ENCODE measurements around the gene TPRA1.
A peak's percentile ranks its signal among the peaks of the same experiment; 100 is the strongest.

The TPRA1 gene

DNA sequence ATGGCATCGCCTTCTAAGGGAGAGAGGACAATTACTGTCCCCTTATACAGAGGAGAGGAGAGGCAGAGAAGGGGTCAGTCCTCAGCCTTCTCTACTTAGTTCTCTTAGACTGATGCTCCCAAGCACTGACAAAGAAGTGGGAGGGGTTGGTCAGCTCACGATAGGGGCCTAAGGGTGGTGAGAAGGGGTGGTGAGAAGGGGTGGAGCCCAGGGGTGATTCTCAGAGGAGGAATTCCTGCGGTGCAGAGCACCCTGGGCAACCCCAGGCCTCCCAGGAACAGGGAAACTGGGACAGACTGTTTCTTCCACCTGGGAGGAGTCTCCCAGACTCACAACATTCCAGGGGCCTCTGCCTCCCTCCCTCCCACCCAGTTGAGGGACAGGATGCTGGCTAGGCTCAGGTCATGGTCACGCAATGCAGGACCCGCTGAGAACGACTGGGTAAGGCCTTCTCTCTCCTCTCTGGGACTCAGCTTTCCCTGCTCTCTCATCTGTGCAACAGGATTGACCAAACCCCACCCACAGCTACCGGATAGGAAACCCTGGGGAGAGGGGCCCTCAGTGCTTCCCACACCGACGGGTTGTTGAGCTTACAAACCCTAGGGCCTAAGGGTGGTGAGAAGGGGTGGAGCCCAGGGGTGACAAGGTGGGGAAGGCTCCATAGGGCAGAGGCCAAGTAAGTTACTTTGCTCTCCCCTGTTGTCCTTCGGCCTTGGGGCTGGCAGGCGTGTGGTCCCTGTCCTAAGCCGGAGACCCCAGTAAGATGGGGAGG, 1.5 kb downstream of the TPRA1 start:
- DNase-seq = no peak

- no peak for DNase-seq
Observed at GRCh38 chr3:127587876-127588275, 2.7 kb downstream of the TPRA1 start.

- DNase-seq = no peak
Observed at GRCh38 chr3:127585813-127586413, 4.6 kb downstream of the TPRA1 start.

GRCh38 chr3:127585163-127585812, 5.2 kb downstream of the TPRA1 start:
- DNase-seq = no peak

DNA sequence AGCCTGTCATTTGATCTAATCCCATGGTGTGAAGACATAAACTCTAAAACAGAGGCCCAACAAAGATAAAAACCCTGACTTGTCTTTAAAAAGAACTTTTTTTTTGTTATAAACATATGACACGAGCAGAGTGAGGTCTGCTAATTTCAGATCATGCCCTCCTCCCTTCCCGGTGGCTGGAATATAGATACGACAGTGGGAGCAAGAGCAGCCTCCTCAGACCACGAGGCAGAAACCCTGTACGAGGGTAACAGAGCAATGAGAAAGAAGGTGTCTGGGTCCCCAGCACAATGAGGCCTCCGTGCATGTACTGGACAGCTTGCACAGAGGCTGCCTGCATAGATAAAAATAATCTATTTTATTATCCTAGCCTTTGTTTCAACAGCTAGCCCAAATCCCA, 5.8 kb downstream of the TPRA1 start:
- DNase-seq = no peak

- DNase-seq = no peak
Observed at GRCh38 chr3:127580327-127581060, 10.0 kb downstream of the TPRA1 start.

DNA sequence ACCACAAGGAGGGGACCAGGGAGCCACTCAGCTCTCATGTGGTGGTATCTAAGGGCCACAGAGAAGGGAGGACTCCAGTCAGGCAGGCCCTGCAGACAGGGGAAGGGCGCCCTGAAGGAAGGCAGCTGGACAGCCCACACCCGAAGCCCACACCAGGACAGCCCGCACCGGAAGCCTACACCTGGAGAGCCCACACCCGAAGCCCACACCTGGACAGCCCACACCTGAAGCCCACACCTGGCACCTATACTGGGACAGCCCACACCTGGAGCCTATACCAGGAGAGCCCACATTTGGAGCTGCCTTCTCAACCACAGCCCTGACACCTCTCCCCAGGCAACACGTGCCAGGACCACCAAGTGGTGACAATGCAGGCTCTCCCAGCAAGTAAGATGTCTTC, 11.7 kb downstream of the TPRA1 start:
- DNase-seq = no peak

GRCh38 chr3:127578168-127578567, 12.4 kb downstream of the TPRA1 start:
- DNase-seq = no peak

DNA sequence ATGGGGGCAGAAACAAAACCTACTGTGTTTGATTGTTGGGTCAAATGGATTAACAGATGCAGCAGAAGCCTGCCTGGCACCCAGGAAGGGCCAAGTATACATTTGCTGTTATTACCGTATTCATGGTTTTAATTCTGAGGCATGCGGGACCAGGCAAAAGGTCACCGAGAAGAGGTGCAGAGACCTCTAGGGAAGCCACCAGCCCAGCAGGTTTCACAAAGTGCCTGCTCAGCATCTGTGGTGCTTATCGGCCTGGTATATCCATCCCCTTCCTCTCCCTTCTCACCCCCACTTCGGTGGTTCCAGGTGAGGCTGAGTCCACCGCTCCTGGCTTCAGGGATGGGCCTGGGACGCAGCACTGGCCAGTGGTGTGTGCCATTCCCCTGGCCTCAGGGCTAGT, 13.1 kb downstream of the TPRA1 start:
- DNase-seq = no peak

DNA sequence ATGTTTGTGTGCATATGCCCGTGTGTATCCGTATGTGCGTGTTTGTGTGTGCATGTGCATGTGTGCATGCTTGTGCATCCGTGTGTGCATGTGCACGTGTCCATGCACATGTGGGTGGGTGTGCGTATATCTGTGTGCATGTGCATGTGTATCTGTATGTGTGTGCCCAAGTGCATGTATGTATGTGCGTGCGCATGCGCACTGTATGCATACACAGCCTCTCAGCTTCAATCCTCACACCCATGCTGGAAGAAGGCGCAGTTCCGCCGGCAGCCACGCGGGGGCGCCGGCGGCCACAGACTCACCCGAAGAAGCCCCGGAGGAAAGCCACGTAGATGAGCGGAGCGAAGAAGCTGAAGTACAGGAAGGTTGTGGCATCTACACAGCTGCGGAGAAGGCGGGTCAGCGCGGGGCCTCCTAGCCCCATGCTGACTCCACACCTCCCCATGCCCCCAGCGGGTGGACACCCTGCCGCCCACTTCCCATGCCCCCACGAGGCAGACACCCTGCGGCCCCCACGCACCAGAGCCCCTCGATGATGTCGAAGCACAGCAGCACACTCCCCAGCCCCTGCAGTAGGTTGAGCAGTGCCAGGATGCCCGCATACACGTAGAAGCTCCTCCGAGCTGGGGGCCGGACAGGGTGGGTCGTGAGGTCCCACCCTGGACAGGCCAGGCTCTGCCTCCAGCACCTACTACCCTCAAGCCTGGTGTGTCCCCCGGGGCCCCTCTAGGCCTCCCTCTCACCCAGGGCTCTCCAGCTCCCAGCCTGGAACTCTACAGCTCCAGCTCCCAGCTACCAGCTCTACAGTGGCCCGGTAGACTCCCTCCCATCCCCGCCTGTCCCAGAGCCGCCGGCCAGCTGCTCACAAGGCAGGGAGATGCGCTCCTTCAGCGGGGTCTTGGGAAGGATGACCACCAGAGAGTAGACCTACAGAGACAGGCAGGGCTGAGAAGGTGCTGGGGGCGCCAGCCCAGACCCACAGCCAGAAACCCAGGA, 15.4 kb downstream of the TPRA1 start:
- peak; percentile 77 for DNase-seq

- no peak for DNase-seq
Observed at GRCh38 chr3:127573912-127574311, 16.6 kb downstream of the TPRA1 start.

DNA sequence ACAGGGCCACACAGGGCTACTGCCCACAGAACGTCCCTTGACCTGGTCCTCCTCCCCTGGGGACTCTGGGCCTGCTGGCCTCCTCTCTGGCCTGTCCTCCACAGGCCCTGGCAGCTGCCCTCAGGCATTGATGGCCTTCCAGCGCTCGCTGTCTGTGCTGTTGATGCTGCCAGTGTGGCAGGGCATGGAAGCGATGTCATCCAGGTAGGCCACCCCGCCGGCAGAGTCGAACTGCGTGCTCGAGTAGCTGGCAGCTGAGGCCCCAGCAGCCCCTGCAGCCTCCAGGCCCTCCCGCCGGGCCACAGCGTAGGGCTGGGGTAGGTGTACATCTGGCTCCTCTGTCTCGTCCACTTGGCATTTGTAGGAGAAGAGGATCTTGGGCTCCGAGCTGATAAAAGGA, 17.1 kb downstream of the TPRA1 start:
- DNase-seq = no peak

GRCh38 chr3:127572735-127573134, 17.8 kb downstream of the TPRA1 start:
- no peak for DNase-seq

DNA sequence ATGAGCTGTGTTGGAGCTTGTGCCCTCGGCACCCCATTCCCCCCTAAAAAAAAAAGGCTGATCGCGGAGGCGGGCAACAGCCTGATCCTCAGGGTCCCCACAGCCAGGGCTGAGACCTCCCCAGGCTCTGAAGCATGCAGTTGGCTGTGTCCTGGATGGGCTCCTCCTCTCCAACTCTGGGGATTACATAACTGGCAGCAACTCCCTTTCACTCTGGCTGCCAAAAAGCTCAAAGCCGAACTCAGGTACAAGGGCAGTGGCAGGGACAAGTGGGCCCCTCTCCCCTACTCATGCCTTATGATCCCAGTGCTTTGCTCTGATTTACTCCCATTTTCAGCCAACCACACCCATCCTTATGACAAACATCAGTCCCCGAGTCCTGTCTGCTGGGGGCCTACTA, 18.3 kb downstream of the TPRA1 start:
- no peak for DNase-seq

- no peak for DNase-seq
Observed at GRCh38 chr3:127570520-127570919, 20.0 kb downstream of the TPRA1 start.

DNA sequence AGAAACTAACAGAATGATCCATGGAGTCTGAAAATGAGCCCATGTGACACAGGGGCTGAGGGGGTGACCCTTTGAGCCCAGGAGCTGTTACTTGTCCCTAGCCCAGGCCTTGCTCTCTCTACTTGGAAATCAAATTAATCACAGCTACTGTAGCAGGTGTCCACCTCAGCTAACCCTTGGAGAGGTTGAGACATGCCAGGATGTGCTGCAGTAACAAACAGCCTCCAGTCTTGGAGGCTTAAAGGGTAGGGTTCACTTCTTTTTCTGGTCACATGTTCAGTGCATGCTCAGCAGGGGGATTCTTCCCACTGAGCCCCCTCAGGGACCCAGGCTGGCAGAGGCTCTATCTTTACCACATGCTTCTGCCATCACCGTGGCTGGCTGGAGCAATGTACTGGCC, 21.4 kb downstream of the TPRA1 start:
- no peak for DNase-seq

DNA sequence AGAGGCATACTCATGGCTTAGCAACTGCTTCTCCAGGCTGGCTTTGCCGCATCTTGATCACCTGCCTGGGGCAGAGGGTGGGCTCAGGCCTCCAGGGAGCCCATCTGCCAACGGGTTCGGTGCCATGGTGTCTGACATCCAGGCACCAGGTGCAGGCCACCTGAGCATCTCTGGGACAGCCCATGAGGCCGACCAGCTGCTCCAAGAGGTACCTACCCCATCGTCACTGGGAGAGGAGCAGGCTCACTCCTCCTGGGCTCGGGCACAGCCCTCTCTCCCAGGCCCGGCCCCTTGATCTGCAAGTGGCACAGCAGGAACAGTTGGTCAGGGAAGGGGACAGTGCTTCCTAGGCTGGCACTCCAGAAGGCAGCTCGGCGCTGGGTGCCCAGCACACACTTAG, 21.9 kb downstream of the TPRA1 start:
- DNase-seq = no peak

DNA sequence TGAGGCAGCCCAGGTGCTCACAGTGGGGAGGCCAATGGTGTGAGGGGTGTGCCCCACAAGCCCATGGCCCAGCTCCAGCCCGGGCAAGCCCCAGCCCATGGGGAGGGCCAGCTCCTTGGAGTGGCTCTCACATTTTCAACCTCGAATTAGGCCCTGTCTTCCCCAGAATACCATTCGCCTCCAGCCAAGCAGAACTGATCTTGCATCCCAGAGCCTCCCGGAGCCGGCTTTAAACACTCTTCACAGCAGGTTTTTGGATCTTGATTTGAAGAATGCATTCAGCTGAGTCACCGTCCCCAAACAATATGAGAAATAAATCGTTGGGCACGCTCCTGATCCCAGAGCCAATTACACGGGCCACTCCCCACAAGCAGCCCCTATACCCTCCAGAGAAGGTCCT, 23.7 kb downstream of the TPRA1 start:
- no peak for DNase-seq

DNA sequence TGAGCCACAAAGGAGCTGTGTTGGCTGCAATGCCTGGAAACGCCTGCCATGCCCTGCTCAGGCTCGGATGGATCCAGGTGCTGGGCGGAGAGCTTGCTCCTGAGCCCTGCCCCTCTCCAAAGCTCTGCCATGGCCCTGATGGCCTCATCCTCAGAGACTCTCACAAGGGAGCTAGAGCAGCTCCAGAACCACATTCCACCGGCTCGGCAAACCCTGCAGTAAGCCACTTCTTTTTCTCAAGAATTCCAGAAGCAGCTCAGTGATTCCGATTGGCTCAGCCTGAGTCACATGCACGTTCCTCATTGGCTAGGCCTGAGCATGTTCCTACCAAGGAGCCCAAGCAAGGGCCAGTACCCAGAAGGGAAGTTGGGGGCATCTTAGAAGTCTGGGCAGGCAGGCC, 24.8 kb downstream of the TPRA1 start:
- no peak for DNase-seq

GRCh38 chr3:127560051-127560787, 30.3 kb downstream of the TPRA1 start:
- DNase-seq = no peak

- no peak for DNase-seq
Observed at GRCh38 chr3:127556565-127556964, 34.0 kb downstream of the TPRA1 start.

- no peak for DNase-seq
Observed at GRCh38 chr3:127555108-127555507, 35.4 kb downstream of the TPRA1 start.
